ENCODE data around the gene TBC1D22A. TPM values are rescaled to one million over a fixed set of nuclear protein-coding genes. Genes with fewer than 3 reads are reported as not detected.

TBC1D22A gene
- total and polyA plus RNA-seq, 2 donors (not counting 3 experiments of a cell fraction or from before 2014, with no cell fraction given): 26.1 to 32.4 TPM

DNA sequence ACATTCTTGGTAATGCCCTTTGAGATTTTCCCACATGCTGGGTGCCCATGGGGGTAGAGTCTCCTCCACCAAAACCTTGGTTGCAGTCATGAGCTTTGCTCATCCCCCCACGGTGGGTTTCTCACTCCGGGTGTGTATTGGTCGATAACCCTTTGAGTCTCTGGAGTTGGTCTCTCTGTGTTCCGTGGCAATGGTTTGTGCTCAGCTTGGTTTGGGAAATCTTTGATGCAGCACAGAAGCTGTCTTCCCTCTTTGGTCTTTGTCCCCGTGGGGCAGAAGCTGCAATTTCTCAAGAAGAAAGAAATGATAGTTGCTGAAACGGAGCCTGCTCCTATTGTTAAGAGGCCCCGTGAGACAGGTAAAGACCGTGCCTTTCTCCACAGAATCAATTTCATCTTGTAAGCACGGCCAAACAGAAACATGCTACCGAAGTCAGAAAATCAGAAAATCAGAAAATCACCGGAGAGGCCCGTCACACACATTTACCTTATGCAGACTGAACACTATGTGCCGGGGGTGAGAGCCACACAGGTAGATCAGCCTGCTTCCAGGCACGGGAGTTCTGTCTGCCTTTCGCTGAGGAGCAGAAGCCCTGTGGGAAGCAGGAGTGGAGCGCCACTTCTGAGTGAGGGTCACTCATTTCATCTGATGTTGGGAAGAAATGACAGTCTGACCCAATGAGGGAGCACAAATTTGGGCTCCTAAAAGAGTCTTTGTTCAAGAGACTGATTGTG, 186.1 kb downstream of the TBC1D22A start:
- no peaks in the 10 kb centered on the region for H3K9me3 ChIP-seq (replicated peaks; ENCODE audit: control insufficient read depth, insufficient read depth, low read length)
- H3K4me3 ChIP-seq (replicated peaks in 1 of 3; ENCODE audit: insufficient read depth in 1 of 3, low read depth in 1 of 3, low read length in 3 of 3): no peak overlapping the region
- dilution Hi-C loops (cut with MboI; ENCODE audit: extremely low pct_ligation_motif_present, low sequenced_read_pairs): no loop called here
- no peak for DNase-seq (ENCODE audit: low read depth, low spot score)
- no peak overlapping the region for H3K9ac ChIP-seq (replicated peaks; ENCODE audit: extremely low read depth, insufficient read depth, low read length)
- no peak for TF ChIP-seq POLR2AphosphoS5 (IDR thresholded peaks at IDR 0.05; ENCODE audit: insufficient read depth, low read depth, low read length)
- TF ChIP-seq GATA2 (IDR thresholded peaks at IDR 0.05; ENCODE audit: insufficient read depth, insufficient read length, low read depth, low read length): no peak
- no peak for TF ChIP-seq POLR2A (IDR thresholded peaks at IDR 0.05; ENCODE audit: low read depth, low read length)
- TF ChIP-seq EZH2 (IDR thresholded peaks at IDR 0.05; ENCODE audit: borderline replicate concordance, low read depth, low read length, severe bottlenecking): no peak
- TF ChIP-seq JUN (IDR thresholded peaks at IDR 0.05; ENCODE audit: borderline replicate concordance, insufficient read depth, insufficient read length, low read depth): no peak
- TF ChIP-seq, protein P1, sequence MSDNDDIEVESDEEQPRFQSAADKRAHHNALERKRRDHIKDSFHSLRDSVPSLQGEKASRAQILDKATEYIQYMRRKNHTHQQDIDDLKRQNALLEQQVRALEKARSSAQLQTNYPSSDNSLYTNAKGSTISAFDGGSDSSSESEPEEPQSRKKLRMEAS (IDR thresholded peaks at IDR 0.05; ENCODE audit: insufficient read depth, insufficient read length): no peak
- TF ChIP-seq FOS (IDR thresholded peaks at IDR 0.05; ENCODE audit: borderline replicate concordance, insufficient read depth, low read length): no peak
- TF ChIP-seq, protein P2, sequence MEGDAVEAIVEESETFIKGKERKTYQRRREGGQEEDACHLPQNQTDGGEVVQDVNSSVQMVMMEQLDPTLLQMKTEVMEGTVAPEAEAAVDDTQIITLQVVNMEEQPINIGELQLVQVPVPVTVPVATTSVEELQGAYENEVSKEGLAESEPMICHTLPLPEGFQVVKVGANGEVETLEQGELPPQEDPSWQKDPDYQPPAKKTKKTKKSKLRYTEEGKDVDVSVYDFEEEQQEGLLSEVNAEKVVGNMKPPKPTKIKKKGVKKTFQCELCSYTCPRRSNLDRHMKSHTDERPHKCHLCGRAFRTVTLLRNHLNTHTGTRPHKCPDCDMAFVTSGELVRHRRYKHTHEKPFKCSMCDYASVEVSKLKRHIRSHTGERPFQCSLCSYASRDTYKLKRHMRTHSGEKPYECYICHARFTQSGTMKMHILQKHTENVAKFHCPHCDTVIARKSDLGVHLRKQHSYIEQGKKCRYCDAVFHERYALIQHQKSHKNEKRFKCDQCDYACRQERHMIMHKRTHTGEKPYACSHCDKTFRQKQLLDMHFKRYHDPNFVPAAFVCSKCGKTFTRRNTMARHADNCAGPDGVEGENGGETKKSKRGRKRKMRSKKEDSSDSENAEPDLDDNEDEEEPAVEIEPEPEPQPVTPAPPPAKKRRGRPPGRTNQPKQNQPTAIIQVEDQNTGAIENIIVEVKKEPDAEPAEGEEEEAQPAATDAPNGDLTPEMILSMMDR (IDR thresholded peaks at IDR 0.05; ENCODE audit: extremely low read depth in 1 of 2, insufficient read depth in 1 of 2, low read depth in 1 of 2, low read length in 2 of 2): no peak
- no peak for TF ChIP-seq MYC (IDR thresholded peaks at IDR 0.05; ENCODE audit: low read depth, low read length)
- no peaks in the 10 kb centered on the region for H4K20me1 ChIP-seq (replicated peaks; ENCODE audit: control insufficient read depth, extremely low read depth, insufficient read depth, low read length)
- H3K4me1 ChIP-seq (ENCODE audit: control insufficient read depth, extremely low read depth, insufficient read depth, low read length): no peaks in the 10 kb centered on the region
- intact Hi-C loops (cut with micrococcal nuclease): no loop called here
- H2AFZ ChIP-seq (ENCODE audit: low read depth, low read length): no peak overlapping the region
- no peaks in the 10 kb centered on the region for H3K27me3 ChIP-seq (ENCODE audit: control insufficient read depth in 2 of 2, insufficient read depth in 2 of 2, low read length in 2 of 2)
- CTCF ChIA-PET: no interaction called here
- POLR2A ChIA-PET: no interaction called here
- no peak for FAIRE-seq
- H3K79me2 ChIP-seq (ENCODE audit: control insufficient read depth, insufficient read depth, low read length): no peaks in the 10 kb centered on the region
- no peak overlapping the region for H3K27ac ChIP-seq (ENCODE audit: insufficient read depth, low read depth, low read length)
- H3K9me1 ChIP-seq (replicated peaks; ENCODE audit: control insufficient read depth, extremely low read depth, insufficient read depth, low read length): no peaks in the 10 kb centered on the region
- no peak overlapping the region for H3K4me2 ChIP-seq (ENCODE audit: insufficient read depth, low read length)
- H3K36me3 ChIP-seq (ENCODE audit: control insufficient read depth in 2 of 2, extremely low read depth in 1 of 2, insufficient read depth in 2 of 2, low read length in 2 of 2): no peaks in the 10 kb centered on the region
- no TSS peak for BruUV-seq (replicated peaks)
